HG03378 (cell line): ENCODE data around the gene UGT1A7.

Experiments used
- ATAC-seq: cut with Tn5 transposase; IDR thresholded peaks from one replicate; pipeline ENCODE4 v1.9.1; 2021; ENCODE audit warnings: mild to moderate bottlenecking, moderate library complexity; ENCODE audit not compliant: unreplicated experiment

UGT1A7 gene

GRCh38 chr2:233796254-233796653, 114.6 kb downstream of the UGT1A7 start:
- no peak for ATAC-seq

GRCh38 chr2:233798335-233799086, 116.8 kb downstream of the UGT1A7 start:
- ATAC-seq, result no peak

GRCh38 chr2:233799087-233799665, 117.5 kb downstream of the UGT1A7 start:
- ATAC-seq, result no peak

- no peak for ATAC-seq
Measured at GRCh38 chr2:233799716-233800115, 118.0 kb downstream of the UGT1A7 start.

- ATAC-seq, result no peak
Measured at GRCh38 chr2:233800208-233800607, 118.5 kb downstream of the UGT1A7 start.

- ATAC-seq, result no peak
Measured at GRCh38 chr2:233801357-233802131, 119.8 kb downstream of the UGT1A7 start.

GRCh38 chr2:233802132-233802815, 120.6 kb downstream of the UGT1A7 start:
- no peak for ATAC-seq

- ATAC-seq, result no peak
Measured at GRCh38 chr2:233803292-233803911, 121.7 kb downstream of the UGT1A7 start.

- ATAC-seq, result no peak
Measured at GRCh38 chr2:233803994-233804393, 122.3 kb downstream of the UGT1A7 start.

- ATAC-seq, result no peak
Measured at GRCh38 chr2:233807215-233807865, 125.6 kb downstream of the UGT1A7 start.

GRCh38 chr2:233807966-233808935, 126.5 kb downstream of the UGT1A7 start:
- no peak for ATAC-seq

GRCh38 chr2:233810385-233810784, 128.7 kb downstream of the UGT1A7 start:
- no peak for ATAC-seq

- no peak for ATAC-seq
Measured at GRCh38 chr2:233811087-233811486, 129.4 kb downstream of the UGT1A7 start.

GRCh38 chr2:233811732-233812131, 130.0 kb downstream of the UGT1A7 start:
- ATAC-seq, result no peak

- ATAC-seq, result no peak
Measured at GRCh38 chr2:233813236-233814055, 131.7 kb downstream of the UGT1A7 start.

GRCh38 chr2:233814056-233814835, 132.5 kb downstream of the UGT1A7 start:
- ATAC-seq, result no peak

- no peak for ATAC-seq
Measured at GRCh38 chr2:233815861-233816260, 134.2 kb downstream of the UGT1A7 start.

GRCh38 chr2:233816334-233816733, 134.6 kb downstream of the UGT1A7 start:
- ATAC-seq, result no peak
